DMS79 (cell line): ENCODE measurements around the gene CCT8.

Experiments used
- DNase-seq: peaks from one replicate; lab custom pipeline; 2025; lab: John Stamatoyannopoulos, UW

Gene CCT8

GRCh38 chr21:29073222-29074006, at the start of gene CCT8:
Gene CCT8, minus strand, starts transcription at chr21:29073648. Its CDS starts 58 bp downstream, at chr21:29073590.
- peak; percentile 97 for DNase-seq

- no peak for DNase-seq
Observed at GRCh38 chr21:29121759-29122158, 48.3 kb upstream of the CCT8 start.

DNA sequence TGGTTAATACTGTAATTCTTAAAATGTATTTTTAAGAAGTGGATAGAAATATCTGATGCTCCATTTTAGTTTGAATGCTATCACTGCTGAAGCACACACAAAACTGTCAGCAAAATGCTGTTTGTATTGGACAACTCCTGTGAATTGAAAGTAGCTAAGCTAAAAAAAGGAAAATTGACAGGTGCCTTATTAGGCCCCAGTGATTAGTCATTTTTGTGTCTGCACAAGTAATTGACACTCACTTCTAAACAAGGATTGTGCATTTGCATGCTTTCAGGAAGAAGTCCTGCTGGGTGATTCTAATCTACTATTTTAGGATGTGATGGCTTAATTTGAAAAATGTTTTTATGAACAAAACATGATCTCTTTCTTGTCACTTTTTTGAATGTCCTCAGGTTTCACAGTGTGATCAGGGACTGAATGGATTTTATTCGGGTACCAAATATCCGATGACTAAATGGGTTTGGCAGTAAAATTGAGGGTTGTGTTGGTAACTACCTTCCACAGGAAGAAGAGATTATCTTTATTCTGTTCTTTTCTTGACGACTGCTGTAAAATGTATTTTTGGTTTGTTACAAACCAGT, 44.0 kb upstream of the CCT8 start:
- DNase-seq, result no peak

GRCh38 chr21:29115899-29116298, 42.5 kb upstream of the CCT8 start:
- DNase-seq, result no peak

- DNase-seq, result no peak
Observed at GRCh38 chr21:29114765-29115500, 41.5 kb upstream of the CCT8 start.

- no peak for DNase-seq
Observed at GRCh38 chr21:29105218-29105617, 31.8 kb upstream of the CCT8 start.

DNA sequence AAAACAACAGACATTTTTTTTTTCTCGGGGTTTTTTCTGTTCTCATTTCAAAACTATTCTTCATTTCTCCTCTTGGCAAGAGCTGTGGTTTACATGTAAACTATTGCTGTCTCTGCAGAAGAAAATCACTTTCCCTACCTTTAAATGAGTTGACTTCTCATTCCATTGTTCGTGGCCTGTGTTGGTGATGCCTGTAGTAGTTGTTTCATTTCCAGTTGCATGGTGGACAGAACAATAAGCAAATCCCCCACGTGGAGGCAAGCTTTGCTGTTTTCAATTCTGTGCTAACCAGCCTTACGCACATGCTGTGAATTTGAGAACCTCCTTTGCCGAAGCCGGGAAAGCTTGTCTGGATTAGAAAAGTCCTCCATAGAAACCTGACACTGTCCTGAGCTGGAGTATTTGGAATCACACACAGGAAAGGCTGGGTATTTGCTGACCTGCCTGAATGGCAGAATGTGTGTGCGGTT, 30.8 kb upstream of the CCT8 start:
- DNase-seq, result peak; percentile 12

DNA sequence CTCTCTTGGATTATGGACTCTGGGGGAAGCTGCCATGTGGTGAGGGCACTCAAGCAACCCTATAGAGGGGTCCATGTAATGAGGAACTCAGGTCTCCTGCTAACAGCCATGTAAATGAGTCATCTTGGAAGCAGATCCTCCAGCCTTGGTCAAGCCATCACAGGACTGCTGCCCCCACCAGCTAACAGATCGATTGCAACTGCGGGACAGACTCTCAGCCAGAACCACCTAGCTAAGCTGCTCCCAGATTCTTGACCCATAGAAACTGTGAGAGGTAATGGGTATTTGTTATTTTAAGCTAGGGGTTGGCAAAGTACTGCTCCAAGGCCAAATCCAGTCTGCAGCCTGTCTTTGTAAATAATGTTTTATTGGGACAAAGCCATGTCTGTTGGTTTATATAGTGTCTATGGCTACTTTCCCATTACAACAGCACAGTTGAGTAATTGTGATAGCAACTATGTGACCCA, 29.4 kb upstream of the CCT8 start:
- no peak for DNase-seq

GRCh38 chr21:29098156-29098555, 24.7 kb upstream of the CCT8 start:
- no peak for DNase-seq

DNA sequence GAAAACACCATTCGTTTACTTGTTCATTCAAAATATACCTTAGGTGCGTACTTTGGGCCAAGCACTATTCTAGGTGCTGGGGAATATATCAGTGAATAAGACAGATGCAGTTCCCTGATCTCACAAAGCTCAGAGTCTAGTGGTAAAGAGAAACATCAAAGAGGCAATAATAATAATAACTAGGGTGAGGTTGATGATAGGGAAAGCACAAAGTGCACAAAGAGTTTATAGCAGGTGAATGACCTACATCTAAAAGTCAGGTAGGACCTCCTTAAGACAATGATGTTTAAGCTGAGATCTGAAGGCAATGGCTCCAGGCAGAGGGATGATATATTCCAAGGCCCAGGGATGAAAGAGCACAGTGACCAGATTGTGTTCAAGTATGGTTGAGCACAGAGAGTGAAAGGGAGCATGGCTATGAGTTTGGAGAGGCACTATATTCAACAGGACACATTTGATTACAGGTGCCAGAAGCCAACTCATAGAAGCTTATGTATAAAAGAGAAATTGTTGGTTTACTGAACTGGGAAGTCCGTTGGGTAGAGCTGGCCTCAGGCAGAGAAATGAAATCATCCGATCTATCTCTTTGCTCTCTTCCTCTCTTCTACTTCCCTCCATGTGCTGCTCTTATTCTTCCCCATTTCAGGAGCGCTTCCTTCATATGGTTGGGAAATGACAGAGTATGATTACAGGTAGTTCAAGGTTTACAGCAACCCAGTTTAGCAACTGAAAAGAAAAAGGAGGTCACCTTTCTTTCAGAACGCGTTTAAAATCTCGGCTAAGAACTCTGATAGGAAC, 23.0 kb upstream of the CCT8 start:
- DNase-seq, result no peak

GRCh38 chr21:29092102-29092959, 18.9 kb upstream of the CCT8 start:
- no peak for DNase-seq

DNA sequence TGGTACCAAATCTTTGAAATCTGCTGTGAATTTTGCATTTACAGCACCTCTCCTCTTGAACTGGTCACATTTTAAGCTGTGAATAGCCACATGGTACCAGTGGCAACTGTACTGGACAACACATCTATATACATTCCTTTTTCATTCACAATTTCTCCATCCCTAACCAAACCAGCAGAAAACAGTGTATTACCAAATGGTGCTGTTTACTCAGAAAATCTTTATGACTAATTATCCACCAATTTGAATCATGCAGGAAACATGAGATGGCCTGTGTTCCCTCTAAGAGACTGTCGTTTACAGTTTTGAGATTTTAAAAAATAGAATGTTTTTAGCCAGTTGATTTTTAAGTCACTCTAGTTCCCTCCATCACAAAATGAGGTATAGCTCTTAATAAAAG, 17.6 kb upstream of the CCT8 start:
- no peak for DNase-seq

DNA sequence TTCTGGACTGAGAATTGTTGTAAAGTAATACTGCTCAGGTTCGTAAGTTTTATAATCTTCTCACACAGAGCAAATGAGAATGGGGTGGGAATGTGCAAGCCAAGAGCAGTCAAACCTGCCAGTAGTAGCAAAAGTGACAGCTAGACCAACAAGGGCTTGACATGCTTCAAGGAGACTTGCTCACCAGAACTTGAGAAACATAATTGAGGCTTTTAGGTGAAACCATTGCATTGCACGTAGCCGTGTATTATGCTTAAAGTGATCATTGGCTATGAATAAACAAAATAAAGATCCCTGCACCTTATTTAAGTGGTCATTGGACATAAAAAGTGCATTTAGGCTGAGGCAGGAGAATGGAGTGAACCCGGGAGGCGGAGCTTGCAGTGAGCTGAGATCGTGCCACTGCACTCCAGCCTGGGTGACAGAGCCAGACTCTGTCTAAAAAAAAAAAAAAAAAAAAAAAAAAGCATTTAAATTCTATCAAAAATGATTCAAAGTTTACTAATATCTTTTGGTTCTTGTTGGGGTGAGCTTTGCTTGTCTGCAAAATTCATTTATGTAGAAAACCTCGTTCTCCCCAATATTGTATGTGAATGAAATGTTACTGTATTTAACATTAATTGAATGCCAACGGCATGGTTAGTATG, 11.8 kb upstream of the CCT8 start:
- no peak for DNase-seq

DNA sequence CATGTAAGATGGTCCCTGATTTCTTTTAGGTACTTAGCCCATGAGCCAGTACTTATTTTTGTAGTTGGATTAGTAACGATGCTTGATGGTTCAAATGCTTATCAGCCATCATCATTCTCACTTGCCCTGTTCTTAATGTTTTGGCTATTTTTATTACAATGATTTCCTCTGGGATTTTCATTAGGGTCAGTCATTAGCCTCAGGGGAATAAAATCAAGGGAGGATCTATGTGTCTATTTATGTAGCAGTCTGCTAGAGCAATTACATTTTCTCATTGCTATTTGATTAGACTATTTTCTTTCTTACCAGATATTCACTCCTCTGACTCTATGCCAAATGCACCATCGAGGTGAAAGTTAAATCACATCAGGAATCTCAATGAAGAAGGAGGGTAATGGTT, 10.9 kb upstream of the CCT8 start:
- DNase-seq, result no peak

DNA sequence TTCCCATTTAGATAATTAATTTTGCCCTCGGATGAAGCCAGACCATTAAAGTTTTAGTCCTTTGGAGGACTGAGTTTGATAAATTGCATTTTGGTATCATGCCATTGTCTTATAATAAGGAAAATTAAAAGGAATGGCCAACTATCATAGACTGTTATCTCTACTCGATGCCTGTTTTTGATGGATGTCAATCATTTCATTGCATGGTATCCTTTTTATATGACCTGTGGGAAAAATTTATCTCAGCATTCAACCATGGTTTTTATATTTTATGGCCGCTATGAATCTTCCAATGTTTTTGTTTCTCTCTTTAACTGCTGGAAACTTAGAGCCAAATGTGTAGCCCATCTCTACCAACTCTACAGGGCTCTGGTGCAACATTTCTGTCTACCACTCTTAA, 9.9 kb upstream of the CCT8 start:
- DNase-seq, result no peak

DNA sequence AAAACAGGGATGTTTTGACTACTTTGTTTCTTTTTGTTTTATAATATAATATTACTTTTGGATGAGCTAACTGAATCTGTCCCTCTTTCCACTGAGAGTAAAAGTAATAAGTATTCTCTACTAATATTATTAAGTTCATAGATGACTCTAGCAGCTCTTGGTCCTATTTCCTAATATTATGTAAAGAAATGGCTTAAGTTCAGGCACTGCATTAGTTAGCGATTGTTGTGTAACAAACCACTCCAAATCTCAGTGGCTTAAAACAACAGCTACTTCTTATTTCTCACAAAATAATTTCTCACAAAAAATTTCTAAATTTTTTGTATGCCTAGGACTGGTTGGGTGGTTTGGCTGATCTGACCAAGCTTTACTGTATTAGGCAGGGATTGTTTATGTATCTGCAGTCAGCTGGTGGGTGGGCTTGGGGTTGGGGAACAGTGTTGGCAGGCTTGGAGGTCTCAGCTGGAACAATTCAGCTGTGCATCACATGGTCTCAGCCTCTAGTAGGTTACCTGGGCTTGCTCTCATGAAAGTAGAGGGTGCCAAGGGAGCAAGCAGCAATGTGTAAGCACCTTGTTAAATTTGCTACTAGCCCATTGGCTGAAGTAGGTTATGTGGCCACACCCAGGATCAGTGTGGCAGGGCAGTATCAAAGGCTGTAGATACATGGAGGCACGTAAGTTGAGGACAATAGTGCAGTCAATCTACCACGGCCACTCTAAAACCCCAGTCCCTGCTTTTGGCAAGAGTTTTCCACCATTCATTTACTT, 8.8 kb upstream of the CCT8 start:
- DNase-seq, result peak; percentile 13

DNA sequence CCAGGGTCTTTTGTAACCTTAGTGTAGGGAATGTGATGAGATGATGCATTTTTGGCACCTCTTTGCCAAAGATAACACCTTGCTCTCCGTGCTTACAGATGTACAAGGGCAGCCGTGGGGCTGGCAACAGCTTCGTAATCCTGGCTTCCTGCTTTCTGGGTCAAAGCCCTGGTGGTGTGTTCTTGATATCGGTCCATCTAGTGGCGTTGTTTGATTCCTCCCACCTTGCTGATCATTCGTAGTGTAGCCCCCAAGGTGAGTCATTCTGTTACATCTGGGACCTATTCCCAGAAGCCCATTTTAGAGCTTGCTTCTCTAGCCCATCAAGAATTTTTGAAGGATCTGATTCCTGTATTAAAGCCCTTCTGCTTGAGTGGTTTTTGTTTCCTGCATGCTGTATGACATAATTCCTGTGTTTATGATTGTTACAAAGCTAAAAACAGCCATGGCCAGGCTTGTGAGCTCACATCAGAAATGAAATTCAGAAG, 7.0 kb upstream of the CCT8 start:
- no peak for DNase-seq

GRCh38 chr21:29078869-29079767, 5.7 kb upstream of the CCT8 start:
- no peak for DNase-seq
